Measurements from ENCODE around the gene LSAMP. TPM values are rescaled to one million over a fixed set of nuclear protein-coding genes. Genes with fewer than 3 reads are reported as not detected.

LSAMP gene
- total RNA-seq, 1 donor from 2014 or later: not detected

DNA sequence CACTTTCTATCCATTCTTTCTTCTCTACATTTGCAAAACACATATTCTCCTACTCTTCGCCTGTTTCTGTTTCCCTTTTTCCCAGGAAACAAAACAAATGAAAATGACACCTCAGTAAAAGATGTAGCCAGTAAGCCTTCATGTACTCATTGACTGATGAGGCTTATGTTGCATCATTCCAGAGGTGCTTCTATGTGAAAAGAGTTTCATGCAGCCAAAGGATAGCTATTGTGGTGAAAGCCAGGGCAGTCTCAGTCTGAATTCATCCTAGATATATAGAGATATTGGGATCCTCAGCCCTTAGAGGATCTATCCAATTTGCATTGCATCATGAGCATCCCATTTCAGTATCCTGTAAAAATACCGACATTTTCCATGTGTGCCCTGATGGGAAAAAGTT lies 554.7 kb downstream of the LSAMP start:
- Mint-ChIP-seq H3K4me3 (ENCODE audit: low read depth) (no peak overlapping the region), H3K27ac (no peak overlapping the region), H3K36me3 (ENCODE audit: low read depth) (no peaks in the 10 kb centered on the region), H3K27me3 (ENCODE audit: low read depth) (no peaks in the 10 kb centered on the region), H3K4me1 (ENCODE audit: low read depth) (no peaks in the 10 kb centered on the region), H3K9me3 (no peaks in the 10 kb centered on the region)
- DNase-seq (ENCODE audit: low spot score): no peak
- intact Hi-C loops (cut with micrococcal nuclease): no loop called here

DNA sequence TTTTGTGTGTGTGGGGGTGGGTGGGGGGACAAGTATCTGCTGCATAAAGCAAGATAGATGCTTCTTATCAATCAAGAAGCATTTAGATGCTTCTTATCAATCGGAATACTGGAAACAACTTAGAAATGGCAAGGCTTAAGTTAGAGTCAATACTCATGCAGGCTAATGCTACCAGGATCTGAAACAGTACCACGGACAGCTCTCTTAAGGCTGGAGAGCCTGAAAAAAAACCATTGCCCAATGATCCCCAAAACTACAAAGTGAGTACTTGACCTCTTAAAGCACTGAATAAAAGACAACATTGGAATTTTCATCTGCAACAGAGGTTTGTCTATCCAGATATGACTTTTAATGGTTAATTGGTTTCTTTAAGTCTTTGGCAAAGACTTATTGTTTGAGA lies 559.7 kb downstream of the LSAMP start:
- Mint-ChIP-seq H3K27me3 (ENCODE audit: low read depth) (no peaks in the 10 kb centered on the region), H3K36me3 (ENCODE audit: low read depth) (no peaks in the 10 kb centered on the region), H3K9me3 (no peaks in the 10 kb centered on the region), H3K4me3 (ENCODE audit: low read depth) (no peak overlapping the region), H3K4me1 (ENCODE audit: low read depth) (no peaks in the 10 kb centered on the region), H3K27ac (no peak overlapping the region)
- no peak for DNase-seq (ENCODE audit: low spot score)
- intact Hi-C loops (cut with micrococcal nuclease): no loop called here

DNA sequence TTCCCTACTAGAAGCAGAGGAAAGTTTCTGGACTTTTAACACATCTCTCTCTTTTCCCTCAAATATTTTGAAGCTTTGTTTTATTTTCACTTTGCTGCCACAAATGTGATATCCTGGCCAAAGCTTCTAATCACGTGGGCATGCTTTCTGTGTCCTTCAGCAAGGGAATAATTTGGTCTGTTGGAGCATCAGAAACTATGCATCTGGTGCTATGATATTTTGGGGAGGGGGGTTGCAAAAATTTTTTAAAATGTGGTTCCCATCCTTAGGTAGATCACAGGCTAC lies 567.7 kb downstream of the LSAMP start:
- no peaks in the 10 kb centered on the region for H3K4me1 Mint-ChIP-seq (ENCODE audit: low read depth)
- no peak for DNase-seq (ENCODE audit: low spot score)
- peaks cover 12% of the 10 kb centered on the region for H3K27me3 Mint-ChIP-seq (ENCODE audit: low read depth)
- H3K9me3 Mint-ChIP-seq: no peaks in the 10 kb centered on the region
- H3K27ac Mint-ChIP-seq: no peak overlapping the region
- intact Hi-C loops (cut with micrococcal nuclease): no loop called here
- H3K4me3 Mint-ChIP-seq (ENCODE audit: low read depth): no peak overlapping the region
- no peaks in the 10 kb centered on the region for H3K36me3 Mint-ChIP-seq (ENCODE audit: low read depth)

DNA sequence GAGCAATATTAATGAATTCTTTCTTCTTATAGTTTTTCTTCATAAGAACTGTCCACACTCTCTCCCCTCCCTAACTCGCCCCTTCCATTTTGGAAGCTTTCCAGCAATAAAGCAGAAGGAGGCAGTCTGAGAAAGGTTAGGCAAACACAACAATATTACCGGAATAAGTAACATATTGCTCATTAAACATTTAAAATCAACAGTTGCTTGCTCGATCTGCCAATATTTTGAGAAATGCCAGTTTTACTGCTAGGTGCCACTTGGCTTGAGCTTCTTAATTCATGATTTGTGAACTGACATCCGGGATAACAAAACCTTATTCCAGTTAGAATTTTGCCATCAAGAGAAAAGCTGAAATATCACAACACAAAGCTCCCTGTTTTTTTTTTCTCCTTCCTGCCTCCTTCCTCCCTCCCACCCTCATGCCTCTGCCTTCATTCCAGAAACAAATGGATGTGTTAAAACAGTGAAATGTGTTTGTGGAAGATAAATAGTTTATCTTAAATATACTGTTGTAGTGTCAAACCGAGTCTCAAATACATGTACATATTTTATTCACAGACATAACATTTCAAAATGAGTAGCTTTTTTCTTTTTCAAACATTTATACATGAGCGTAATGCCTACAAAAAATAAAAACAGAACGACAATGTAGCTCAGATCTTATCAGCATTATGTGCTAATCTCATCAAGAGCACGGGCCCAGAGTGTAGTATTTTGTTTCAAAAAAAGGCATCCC lies 568.2 kb downstream of the LSAMP start:
- no peak overlapping the region for H3K27ac Mint-ChIP-seq
- no peaks in the 10 kb centered on the region for H3K9me3 Mint-ChIP-seq
- H3K4me3 Mint-ChIP-seq (ENCODE audit: low read depth): no peak overlapping the region
- H3K36me3 Mint-ChIP-seq (ENCODE audit: low read depth): no peaks in the 10 kb centered on the region
- H3K27me3 Mint-ChIP-seq (ENCODE audit: low read depth): peaks cover 12% of the 10 kb centered on the region
- no peaks in the 10 kb centered on the region for H3K4me1 Mint-ChIP-seq (ENCODE audit: low read depth)
- DNase-seq (ENCODE audit: low spot score): no peak
- intact Hi-C loops (cut with micrococcal nuclease): no loop called here

DNA sequence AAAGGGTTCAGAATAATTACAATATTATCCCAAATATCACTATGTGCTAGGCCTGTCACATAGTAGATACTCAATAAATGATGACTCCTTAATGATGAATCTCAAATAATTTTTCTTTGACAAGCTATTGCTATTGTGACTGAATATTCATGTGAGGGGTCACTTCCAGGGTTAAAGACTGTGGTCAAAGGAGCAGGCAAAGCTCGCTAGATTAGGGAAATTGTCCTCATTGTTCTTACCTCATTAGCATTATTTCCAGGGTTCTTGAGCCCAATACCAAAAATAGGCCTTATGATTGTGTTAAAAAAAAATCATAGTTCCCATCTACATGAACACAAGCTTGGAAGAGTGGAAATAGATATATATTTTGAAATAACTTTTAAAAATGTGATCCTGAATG lies 569.8 kb downstream of the LSAMP start:
- H3K4me3 Mint-ChIP-seq (ENCODE audit: low read depth): no peak overlapping the region
- no peaks in the 10 kb centered on the region for H3K36me3 Mint-ChIP-seq (ENCODE audit: low read depth)
- H3K27ac Mint-ChIP-seq: no peak overlapping the region
- no peaks in the 10 kb centered on the region for H3K4me1 Mint-ChIP-seq (ENCODE audit: low read depth)
- intact Hi-C loops (cut with micrococcal nuclease): no loop called here
- no peaks in the 10 kb centered on the region for H3K9me3 Mint-ChIP-seq
- no peak for DNase-seq (ENCODE audit: low spot score)
- peaks cover 12% of the 10 kb centered on the region for H3K27me3 Mint-ChIP-seq (ENCODE audit: low read depth)

DNA sequence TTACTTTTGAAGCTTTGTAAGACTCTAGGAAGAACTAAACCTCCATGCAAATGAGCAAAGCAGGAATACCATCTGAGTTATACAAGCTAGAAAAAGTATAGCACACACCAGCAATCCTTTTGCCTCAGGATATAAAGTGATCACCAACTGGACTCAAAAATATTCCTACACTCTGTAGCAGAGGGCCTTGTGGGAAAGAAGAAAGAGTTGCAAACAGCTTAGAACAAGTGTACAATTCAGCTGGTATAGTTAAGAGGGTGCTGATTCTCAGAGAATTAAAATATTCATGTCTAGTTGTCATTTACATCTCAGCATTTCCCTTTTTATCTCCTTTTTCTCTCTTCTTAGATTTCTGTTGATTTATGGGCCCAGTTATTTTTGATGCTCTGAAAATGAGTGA lies 573.6 kb downstream of the LSAMP start:
- Mint-ChIP-seq H3K9me3 (no peaks in the 10 kb centered on the region), H3K4me1 (ENCODE audit: low read depth) (no peaks in the 10 kb centered on the region), H3K27me3 (ENCODE audit: low read depth) (peaks cover 5% of the 10 kb centered on the region), H3K36me3 (ENCODE audit: low read depth) (no peaks in the 10 kb centered on the region), H3K27ac (no peak overlapping the region), H3K4me3 (ENCODE audit: low read depth) (no peak overlapping the region)
- intact Hi-C loops (cut with micrococcal nuclease): no loop called here
- no peak for DNase-seq (ENCODE audit: low spot score)

DNA sequence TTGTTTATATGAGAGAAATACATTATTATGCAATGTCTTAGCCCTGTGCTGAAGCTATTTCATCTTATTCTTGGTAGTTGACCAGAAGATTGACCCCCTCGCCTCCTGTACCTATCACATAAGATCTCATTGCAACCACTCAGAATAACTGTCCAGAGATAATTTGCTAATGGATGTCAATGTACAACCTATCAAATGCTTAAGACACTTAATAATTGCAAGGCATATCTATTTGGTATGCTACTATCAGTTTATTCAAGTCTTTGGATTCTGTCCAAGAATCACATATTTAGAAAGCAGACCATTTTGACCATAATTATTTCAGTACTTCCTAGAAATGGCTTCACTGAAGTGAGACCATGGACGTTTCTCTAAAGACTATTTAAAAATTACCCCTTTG lies 580.4 kb downstream of the LSAMP start:
- Mint-ChIP-seq H3K9me3 (no peaks in the 10 kb centered on the region), H3K4me1 (ENCODE audit: low read depth) (no peaks in the 10 kb centered on the region), H3K4me3 (ENCODE audit: low read depth) (no peak overlapping the region), H3K27me3 (ENCODE audit: low read depth) (peaks cover 12% of the 10 kb centered on the region), H3K36me3 (ENCODE audit: low read depth) (no peaks in the 10 kb centered on the region), H3K27ac (no peak overlapping the region)
- intact Hi-C loops (cut with micrococcal nuclease): no loop called here
- DNase-seq (ENCODE audit: low spot score): no peak

DNA sequence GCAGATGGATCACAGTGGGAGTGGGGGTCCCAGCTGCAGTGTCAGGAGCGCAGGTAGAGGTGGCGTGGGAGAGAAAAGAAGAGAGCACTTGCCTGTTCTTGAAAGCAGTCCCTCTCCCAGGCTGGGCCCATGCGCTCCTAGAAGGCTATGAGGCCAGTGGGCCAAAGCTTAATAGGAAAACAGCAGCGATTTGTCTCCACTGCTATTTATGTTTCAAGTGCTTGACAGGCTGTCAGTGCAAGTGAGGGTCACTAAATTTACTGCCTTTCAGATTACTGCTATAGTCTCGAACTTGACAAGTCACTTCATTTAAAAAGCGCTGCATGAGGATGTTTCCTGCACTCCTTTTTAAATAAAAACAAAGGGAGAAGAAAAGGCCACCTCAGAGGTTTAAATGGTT lies 582.4 kb downstream of the LSAMP start:
- no peak for DNase-seq (ENCODE audit: low spot score)
- intact Hi-C loops (cut with micrococcal nuclease): no loop called here
- no peaks in the 10 kb centered on the region for H3K36me3 Mint-ChIP-seq (ENCODE audit: low read depth)
- H3K9me3 Mint-ChIP-seq: no peaks in the 10 kb centered on the region
- H3K4me3 Mint-ChIP-seq (ENCODE audit: low read depth): no peak overlapping the region
- H3K4me1 Mint-ChIP-seq (ENCODE audit: low read depth): no peaks in the 10 kb centered on the region
- H3K27me3 Mint-ChIP-seq (ENCODE audit: low read depth): peaks cover 24% of the 10 kb centered on the region
- no peak overlapping the region for H3K27ac Mint-ChIP-seq

DNA sequence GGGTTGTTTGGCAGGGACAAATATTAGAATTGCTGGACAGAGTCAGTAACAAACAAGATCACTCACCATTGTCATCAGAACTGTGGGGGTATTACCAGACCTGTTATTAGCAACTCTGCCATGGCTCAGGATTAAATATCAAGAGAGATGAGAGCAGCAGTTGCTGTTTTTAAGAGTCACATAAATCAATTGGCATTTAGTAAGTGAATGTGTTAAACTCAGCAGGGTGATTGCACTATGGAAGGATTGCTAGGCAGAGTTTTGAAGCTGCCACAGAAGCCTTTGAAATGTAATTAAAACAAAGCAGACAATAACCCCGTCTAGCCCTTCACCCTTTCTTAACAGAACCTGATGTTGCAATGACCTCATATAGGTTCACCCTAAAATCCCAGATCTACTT lies 583.2 kb downstream of the LSAMP start:
- no peaks in the 10 kb centered on the region for H3K9me3 Mint-ChIP-seq
- no peak overlapping the region for H3K27ac Mint-ChIP-seq
- H3K27me3 Mint-ChIP-seq (ENCODE audit: low read depth): peaks cover 22% of the 10 kb centered on the region
- H3K4me3 Mint-ChIP-seq (ENCODE audit: low read depth): no peak overlapping the region
- no peak for DNase-seq (ENCODE audit: low spot score)
- no peaks in the 10 kb centered on the region for H3K4me1 Mint-ChIP-seq (ENCODE audit: low read depth)
- intact Hi-C loops (cut with micrococcal nuclease): no loop called here
- H3K36me3 Mint-ChIP-seq (ENCODE audit: low read depth): no peaks in the 10 kb centered on the region

DNA sequence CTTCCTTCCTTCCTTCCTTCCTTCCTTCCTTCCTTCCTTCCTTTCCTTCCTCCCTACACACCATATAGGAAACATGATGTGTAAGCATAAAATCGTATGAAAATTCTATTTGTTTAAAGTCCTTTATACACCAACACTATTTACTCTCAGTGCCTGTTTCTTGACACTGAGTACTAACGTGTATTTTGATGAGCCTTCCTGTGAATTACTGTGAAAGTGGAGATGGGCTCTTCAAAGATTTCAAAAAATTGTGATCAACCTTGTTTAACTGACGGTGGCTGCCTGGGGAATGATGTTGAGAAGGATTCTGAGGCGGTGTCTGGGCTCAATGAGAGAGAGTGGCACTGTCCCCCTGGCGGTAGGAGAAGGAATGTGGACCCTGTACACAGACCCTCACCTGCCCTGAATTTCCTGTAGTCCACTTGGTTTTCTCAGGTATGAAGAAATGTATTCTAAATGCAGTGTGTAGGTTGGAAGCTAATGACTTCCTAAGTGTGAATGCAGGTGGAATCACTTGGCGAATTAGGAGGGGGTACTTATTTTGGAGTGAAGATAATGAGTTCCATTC lies 584.0 kb downstream of the LSAMP start:
- Mint-ChIP-seq H3K9me3 (no peaks in the 10 kb centered on the region), H3K4me1 (ENCODE audit: low read depth) (no peaks in the 10 kb centered on the region), H3K27me3 (ENCODE audit: low read depth) (peaks cover 22% of the 10 kb centered on the region), H3K27ac (no peak overlapping the region), H3K36me3 (ENCODE audit: low read depth) (no peaks in the 10 kb centered on the region), H3K4me3 (ENCODE audit: low read depth) (no peak overlapping the region)
- no peak for DNase-seq (ENCODE audit: low spot score)
- intact Hi-C loops (cut with micrococcal nuclease): no loop called here

DNA sequence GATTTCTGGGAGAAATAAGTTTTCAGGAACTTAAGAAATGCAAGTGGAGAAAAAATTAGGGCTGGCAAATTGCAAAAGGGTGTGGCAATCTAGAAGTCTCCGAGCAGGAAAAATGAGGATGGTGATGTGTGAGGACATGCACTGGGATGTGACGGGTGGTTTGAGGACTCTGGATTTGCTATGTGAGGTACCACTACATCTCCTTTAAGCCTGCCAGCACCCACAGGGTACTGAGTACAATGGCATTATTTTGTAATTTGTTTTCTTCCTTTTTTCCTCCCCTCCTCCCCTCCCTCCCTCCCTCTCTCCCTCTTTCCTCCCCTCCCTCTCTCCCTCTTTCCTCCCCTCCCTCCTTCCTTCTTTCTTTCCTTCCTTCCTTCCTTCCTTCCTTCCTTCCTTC lies 584.5 kb downstream of the LSAMP start:
- Mint-ChIP-seq H3K27ac (no peak overlapping the region), H3K36me3 (ENCODE audit: low read depth) (no peaks in the 10 kb centered on the region), H3K4me3 (ENCODE audit: low read depth) (no peak overlapping the region), H3K4me1 (ENCODE audit: low read depth) (no peaks in the 10 kb centered on the region), H3K9me3 (no peaks in the 10 kb centered on the region), H3K27me3 (ENCODE audit: low read depth) (peaks cover 19% of the 10 kb centered on the region)
- no peak for DNase-seq (ENCODE audit: low spot score)
- intact Hi-C loops (cut with micrococcal nuclease): no loop called here

DNA sequence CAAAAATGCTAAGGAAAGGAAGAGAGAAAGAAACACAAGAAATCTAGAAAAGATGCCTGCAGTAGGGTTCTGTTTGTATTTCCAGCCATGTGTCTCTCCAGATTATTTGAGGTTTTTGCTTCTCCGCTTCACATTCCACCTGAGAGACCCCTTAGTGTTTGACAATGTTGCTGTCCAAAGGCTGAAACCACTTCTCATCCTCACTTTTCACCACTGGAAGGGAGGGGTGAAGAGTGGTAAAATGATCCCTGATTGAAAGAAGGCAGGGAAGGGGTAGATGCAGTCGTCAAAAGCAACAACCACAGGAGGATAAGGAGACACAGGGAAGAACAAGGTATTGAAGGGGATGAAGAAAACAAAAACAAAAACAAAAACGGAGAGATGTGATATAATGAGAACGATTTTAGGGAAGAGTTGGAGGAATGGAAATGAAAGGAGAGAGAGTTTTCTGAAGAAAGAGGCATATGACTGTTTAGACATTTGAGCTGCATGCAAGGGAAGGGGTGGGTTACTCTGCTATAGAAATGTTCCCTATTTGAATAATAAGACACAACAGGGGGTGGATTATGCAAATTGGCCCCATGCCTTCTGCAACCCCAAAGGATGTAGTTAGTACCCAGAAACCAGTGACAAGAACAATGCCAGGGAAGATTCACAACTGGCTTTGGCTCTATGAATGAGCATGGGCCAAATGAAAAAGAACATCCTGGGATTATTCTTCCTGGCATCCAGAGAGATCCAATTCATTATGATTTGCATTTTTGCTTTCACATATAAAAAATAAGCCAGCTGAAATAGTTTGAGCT lies 586.1 kb downstream of the LSAMP start:
- no peaks in the 10 kb centered on the region for H3K36me3 Mint-ChIP-seq (ENCODE audit: low read depth)
- no peaks in the 10 kb centered on the region for H3K9me3 Mint-ChIP-seq
- DNase-seq (ENCODE audit: low spot score): no peak
- H3K4me1 Mint-ChIP-seq (ENCODE audit: low read depth): no peaks in the 10 kb centered on the region
- peaks cover 15% of the 10 kb centered on the region for H3K27me3 Mint-ChIP-seq (ENCODE audit: low read depth)
- intact Hi-C loops (cut with micrococcal nuclease): no loop called here
- no peak overlapping the region for H3K27ac Mint-ChIP-seq
- no peak overlapping the region for H3K4me3 Mint-ChIP-seq (ENCODE audit: low read depth)

DNA sequence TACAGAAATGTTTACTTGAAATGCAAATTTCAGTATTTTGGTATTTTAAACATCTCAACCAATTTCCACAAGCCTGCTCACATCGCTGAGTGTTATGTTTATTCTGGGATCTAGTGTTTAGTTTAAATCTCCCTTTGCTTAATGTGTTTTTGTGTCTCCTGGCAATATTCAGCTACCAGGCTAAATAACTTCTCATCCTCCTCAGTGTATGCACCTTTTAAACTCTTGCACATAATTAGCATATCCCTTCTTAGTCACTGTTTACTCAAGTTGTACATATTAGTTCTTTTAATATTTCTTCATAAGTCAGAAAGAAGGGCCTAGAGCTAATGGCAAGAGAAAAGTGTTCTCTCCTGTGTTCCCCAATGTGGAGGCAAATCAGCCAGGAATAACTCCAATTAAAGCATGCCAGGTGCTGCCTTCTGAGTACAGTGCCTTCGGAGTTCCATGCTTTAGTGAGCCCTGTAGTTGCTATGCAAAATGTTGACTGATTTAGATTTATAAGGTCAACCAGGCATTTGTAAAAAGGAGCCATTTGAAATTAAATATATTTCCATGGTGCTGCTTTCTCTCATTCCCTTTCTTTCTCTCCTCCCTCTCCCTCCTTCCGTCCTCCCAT lies 587.7 kb downstream of the LSAMP start:
- intact Hi-C loops (cut with micrococcal nuclease): no loop called here
- Mint-ChIP-seq H3K4me1 (ENCODE audit: low read depth) (no peaks in the 10 kb centered on the region), H3K36me3 (ENCODE audit: low read depth) (no peaks in the 10 kb centered on the region), H3K27me3 (ENCODE audit: low read depth) (peaks cover 13% of the 10 kb centered on the region), H3K4me3 (ENCODE audit: low read depth) (no peak overlapping the region), H3K27ac (no peak overlapping the region), H3K9me3 (no peaks in the 10 kb centered on the region)
- no peak for DNase-seq (ENCODE audit: low spot score)
